Panc1 (cell line): Measurements from ENCODE around the gene UQCR11.

Source experiments
- POLR2AphosphoS5 ChIP-seq: IDR thresholded peaks from 2 replicates; pipeline ENCODE4 v1.6.1; 2012; ENCODE audit warnings: mild to moderate bottlenecking, low read depth, low read length, moderate library complexity
- TF ChIP-seq, protein P1 (sequence below): fragments of 450-650 bp; IDR thresholded peaks from 2 replicates; pipeline ENCODE4 v1.5.1; 2017; ENCODE audit warnings: mild to moderate bottlenecking
- TF ChIP-seq, protein P2 (sequence below), 2 experiments: IDR thresholded peaks; 2 replicates each; pipeline ENCODE4 v1.6.1; 2011 to 2012; ENCODE audit warnings: low read depth in 2 of 2, control low read depth in 1 of 2, low read length in 1 of 2, mild to moderate bottlenecking in 1 of 2, moderate library complexity in 1 of 2; ENCODE audit not compliant: insufficient read depth in 1 of 2

DNA sequence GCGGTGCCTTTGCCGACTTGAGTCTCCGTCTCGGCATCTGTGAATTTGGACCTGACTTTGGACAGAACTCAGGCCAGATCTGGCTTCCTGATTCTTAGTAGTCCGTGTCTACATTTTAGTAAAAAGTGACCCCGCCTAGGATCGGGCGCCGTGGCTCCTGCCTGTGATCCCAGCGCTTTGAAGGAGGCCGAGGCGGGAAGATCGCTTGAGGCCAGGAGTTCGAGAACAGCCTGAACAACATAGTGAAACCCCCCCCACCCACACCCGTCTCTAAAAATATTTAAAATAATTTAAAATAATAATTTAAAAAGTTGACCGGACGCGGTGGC, 48.0 kb upstream of the UQCR11 start:
- TF ChIP-seq POLR2AphosphoS5 = no peak
- TF ChIP-seq, protein P1, sequence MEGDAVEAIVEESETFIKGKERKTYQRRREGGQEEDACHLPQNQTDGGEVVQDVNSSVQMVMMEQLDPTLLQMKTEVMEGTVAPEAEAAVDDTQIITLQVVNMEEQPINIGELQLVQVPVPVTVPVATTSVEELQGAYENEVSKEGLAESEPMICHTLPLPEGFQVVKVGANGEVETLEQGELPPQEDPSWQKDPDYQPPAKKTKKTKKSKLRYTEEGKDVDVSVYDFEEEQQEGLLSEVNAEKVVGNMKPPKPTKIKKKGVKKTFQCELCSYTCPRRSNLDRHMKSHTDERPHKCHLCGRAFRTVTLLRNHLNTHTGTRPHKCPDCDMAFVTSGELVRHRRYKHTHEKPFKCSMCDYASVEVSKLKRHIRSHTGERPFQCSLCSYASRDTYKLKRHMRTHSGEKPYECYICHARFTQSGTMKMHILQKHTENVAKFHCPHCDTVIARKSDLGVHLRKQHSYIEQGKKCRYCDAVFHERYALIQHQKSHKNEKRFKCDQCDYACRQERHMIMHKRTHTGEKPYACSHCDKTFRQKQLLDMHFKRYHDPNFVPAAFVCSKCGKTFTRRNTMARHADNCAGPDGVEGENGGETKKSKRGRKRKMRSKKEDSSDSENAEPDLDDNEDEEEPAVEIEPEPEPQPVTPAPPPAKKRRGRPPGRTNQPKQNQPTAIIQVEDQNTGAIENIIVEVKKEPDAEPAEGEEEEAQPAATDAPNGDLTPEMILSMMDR = no peak
- TF ChIP-seq, protein P2, sequence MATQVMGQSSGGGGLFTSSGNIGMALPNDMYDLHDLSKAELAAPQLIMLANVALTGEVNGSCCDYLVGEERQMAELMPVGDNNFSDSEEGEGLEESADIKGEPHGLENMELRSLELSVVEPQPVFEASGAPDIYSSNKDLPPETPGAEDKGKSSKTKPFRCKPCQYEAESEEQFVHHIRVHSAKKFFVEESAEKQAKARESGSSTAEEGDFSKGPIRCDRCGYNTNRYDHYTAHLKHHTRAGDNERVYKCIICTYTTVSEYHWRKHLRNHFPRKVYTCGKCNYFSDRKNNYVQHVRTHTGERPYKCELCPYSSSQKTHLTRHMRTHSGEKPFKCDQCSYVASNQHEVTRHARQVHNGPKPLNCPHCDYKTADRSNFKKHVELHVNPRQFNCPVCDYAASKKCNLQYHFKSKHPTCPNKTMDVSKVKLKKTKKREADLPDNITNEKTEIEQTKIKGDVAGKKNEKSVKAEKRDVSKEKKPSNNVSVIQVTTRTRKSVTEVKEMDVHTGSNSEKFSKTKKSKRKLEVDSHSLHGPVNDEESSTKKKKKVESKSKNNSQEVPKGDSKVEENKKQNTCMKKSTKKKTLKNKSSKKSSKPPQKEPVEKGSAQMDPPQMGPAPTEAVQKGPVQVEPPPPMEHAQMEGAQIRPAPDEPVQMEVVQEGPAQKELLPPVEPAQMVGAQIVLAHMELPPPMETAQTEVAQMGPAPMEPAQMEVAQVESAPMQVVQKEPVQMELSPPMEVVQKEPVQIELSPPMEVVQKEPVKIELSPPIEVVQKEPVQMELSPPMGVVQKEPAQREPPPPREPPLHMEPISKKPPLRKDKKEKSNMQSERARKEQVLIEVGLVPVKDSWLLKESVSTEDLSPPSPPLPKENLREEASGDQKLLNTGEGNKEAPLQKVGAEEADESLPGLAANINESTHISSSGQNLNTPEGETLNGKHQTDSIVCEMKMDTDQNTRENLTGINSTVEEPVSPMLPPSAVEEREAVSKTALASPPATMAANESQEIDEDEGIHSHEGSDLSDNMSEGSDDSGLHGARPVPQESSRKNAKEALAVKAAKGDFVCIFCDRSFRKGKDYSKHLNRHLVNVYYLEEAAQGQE (IDR thresholded peaks at IDR 0.05; ENCODE audit: insufficient read depth in 1 of 2, low read depth in 2 of 2, low read length in 1 of 2) = no peak
